Measurements from ENCODE around the gene TMEM45A.

TMEM45A gene

DNA sequence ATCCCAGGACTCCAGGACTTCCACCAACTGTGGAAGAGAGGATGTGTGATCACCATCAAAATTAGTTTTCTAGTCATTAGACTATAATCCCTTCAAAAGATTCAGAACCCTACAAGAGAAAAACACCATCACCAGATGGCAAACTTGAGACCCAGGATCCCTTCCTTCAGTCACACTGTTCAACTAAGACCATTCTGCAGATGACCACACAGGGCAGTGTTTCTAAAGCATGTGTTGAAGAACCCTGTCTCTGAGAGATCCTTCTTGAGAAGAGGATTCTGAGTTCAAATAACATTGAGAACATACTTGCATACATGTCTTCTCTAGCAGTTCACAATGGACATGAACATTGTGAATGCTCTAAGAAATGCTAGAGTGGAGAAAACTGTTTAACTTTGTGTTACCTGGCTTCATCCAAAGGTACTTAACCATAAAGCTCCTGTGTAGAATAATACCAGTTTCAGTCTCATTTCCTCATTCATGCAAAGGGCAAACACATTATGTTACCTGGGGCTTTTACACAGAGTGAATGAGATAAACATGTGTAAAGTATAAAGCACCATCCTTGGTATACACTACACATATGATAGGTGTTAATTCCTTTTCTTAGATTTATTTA, 114.6 kb downstream of the TMEM45A start:
- in situ Hi-C loops (cut with MboI; ENCODE audit: low sequenced_read_pairs): no loop called here

DNA sequence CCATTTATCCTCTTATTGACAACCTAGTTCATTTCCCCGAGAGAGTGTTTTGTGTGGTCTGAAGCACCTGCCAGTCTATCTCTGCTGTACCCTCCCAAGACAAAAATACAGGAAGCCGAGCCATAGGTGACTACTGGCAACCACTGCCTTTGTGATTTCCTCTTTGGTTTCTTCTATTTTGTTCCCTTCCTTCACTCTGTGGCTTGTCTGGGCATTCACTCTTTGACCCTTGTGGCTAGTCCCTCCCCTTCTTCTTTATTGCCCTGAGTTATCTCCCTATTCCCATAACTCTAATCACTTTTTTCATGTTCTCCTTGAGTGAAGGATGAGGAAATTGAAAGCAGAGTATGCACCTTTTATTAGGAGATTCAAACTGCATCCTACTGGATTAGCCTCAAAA, 116.9 kb downstream of the TMEM45A start, which contains the start of gene ADGRG7:
Gene ADGRG7 (plus strand): TSS at position 297 of the 400 bp plus-strand sequence. CDS start 256 bp downstream, outside the sequence.
- in situ Hi-C loops (cut with MboI; ENCODE audit: low sequenced_read_pairs): no loop called here

DNA sequence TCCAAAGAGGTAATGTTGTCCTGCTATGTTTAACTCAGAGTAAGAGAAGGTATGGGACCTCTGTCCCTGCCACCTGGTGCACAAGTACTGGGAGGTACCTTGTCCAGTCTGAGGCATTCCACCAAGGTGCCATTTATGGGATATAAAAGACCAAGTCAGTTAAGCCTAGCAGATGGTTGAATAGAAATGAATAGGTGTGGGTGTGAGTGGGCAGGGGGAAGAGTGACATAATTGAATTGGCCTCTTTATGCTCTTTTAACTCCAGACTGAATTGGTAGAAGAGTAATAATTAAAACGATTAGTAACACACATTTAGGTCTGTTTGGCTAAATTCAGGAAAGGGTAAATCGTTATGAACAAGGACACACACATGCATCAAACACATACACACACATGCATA, 117.5 kb downstream of the TMEM45A start:
- in situ Hi-C loops (cut with MboI; ENCODE audit: low sequenced_read_pairs): no loop called here

DNA sequence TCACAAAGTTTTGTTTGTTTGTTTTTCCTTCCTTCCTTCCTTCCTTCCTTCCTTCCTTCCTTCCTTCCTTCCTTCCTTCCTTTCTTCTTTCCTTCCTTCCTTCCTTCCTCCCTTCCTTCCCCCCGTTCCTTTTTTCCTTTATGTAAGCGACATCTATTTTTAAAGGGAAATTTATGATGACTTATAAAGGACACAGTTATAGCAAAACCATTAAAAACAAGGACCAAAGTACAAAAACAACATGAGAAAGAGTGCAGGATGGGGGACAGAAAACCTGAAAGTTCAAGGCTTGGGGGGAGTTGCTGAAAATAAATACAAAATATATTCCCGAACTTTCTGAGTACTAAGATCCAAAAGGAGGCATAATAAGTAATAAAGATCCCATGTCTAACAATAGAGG, 118.8 kb downstream of the TMEM45A start:
- in situ Hi-C loops (cut with MboI; ENCODE audit: low sequenced_read_pairs): no loop called here

DNA sequence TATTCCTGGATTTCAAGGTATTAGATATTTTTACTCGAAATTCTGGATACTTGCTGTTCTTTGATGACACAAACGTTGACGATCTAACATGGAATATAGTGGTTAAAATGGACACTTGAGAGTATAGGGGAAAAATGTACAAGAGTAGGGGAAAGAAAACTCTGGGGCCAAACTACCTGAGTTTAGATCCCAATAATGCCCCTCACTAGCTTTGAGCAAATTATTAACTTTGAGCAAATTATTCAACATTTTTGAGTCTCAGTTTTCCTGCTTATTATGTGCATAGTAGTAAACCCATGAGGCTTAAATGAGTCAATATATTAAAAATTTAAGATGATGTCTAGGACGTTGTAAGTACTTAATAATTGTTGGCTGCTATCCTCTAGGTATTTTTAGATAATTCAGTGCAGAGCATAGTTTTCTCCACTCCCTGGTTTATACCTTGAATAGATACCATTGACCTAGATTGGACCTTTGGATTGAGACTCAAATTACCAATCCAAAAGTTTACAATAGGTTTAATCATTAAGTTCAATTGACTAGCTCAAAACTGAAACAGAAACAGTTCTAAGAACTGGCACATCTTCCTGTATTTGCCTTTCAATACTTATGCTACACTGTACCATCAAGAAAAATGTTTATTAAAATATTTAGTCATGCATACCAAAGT, 121.4 kb downstream of the TMEM45A start:
- in situ Hi-C loops (cut with MboI; ENCODE audit: low sequenced_read_pairs): no loop called here

DNA sequence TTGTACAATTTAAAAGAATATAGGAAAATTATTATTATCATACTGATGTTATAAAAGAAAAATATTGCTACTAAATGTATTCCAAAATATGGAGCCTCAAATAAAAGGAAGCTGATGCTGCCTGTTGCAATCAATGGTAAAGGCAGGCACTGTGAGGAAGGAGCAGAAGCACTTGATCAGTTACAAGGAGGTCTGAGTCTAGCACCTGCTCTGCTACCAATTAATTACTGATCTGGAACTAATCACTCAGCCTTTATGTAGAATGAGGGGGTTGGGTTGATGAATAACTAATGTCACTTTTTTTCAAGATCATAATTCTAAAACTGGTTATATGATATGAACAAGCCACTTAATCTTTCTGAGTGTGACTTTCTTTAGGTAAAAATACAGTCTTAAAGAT, 122.5 kb downstream of the TMEM45A start:
- in situ Hi-C loops (cut with MboI; ENCODE audit: low sequenced_read_pairs): no loop called here

DNA sequence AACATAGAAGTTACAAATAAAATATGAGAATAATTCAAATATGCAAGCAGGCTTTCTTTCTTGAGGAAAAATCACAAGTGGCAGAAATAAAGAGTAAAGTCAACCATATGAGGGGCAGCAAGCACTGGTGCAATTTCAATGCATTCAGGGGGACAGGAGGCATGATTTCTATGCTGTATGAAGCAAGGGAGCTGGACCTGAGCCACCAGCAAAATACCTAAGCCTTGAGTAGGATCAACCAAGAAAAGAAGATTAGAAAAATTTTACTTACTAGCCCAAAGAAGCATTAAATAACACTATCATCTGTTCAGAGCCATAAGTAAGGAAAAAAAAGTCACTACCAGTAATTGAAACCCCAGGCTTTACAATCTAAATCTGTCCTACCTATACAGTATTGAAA, 123.3 kb downstream of the TMEM45A start:
- in situ Hi-C loops (cut with MboI; ENCODE audit: low sequenced_read_pairs): no loop called here

DNA sequence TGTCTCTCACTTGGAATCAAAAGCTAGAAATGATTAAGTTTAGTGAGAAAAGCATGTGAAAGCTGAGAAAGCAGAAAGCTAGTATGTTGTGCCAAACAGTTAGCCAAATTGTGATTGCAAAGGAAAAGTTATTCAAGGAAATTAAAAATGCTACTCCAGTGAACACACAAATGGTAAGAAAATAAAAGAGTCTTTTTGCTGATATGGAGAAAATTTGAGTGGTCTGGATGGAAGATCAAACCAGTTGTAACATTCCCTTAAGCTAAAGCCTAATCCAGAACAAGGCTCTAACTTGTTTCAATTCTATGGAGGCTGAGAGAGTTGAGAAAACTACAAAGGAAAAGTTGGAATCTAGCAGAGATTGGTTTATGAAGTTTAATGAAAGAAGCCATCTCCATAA, 128.8 kb downstream of the TMEM45A start:
- in situ Hi-C loops (cut with MboI; ENCODE audit: low sequenced_read_pairs): no loop called here
